Calu3 (cell line): Measurements from ENCODE around the gene GRIN2D. TPM values are rescaled to one million over a fixed set of nuclear protein-coding genes. Genes with fewer than 3 reads are reported as not detected.

ENCODE experiments used
- BruUV-seq: library from RNA; stranded (reverse); fragments of 400-500 nt; replicated peaks from 2 replicates; lab custom pipeline; 2021; lab: Mats Ljungman, UMichigan
- CTCF ChIA-PET: fragments of 300-600 bp; sonication (Branson Sonifier 250); formaldehyde crosslinking; loops from one replicate; lab custom pipeline; 2022; ENCODE audit warnings: antibody characterized with exemption; lab: Charles Lee
- DNase-seq: peaks from one replicate; pipeline ENCODE4 v3.0.0; 2022
- H3K27ac Mint-ChIP-seq: one replicate; pipeline ENCODE4 v1.8.0; 2022; ENCODE audit warnings: mixed read lengths; ENCODE audit not compliant: unreplicated experiment
- H3K27me3 Mint-ChIP-seq: one replicate; pipeline ENCODE4 v1.8.0; 2022; ENCODE audit warnings: mixed read lengths; ENCODE audit not compliant: unreplicated experiment
- H3K36me3 Mint-ChIP-seq: one replicate; pipeline ENCODE4 v1.8.0; 2022; ENCODE audit warnings: mild to moderate bottlenecking, moderate library complexity, mixed read lengths; ENCODE audit not compliant: insufficient read depth, unreplicated experiment
- H3K4me1 Mint-ChIP-seq: one replicate; pipeline ENCODE4 v1.8.0; 2022; ENCODE audit warnings: mild to moderate bottlenecking, low read depth, mixed read lengths; ENCODE audit not compliant: unreplicated experiment
- H3K4me3 Mint-ChIP-seq: one replicate; pipeline ENCODE4 v1.8.0; 2022; ENCODE audit warnings: mild to moderate bottlenecking, low read depth, moderate library complexity, mixed read lengths; ENCODE audit not compliant: unreplicated experiment
- H3K9me3 Mint-ChIP-seq: one replicate; pipeline ENCODE4 v1.8.0; 2022; ENCODE audit warnings: low read depth, mixed read lengths; ENCODE audit not compliant: unreplicated experiment
- CTCF ChIP-seq: fragments of 200-600 bp; IDR thresholded peaks from one replicate; pipeline ENCODE4 v1.8.0; 2022; ENCODE audit warnings: antibody characterized with exemption; ENCODE audit not compliant: unreplicated experiment
- intact Hi-C: fragments of 100-400 bp; cut with micrococcal nuclease; formaldehyde crosslinking; loops from one replicate; pipeline ENCODE4 v1.10.0; 2022; ENCODE audit not compliant: unreplicated experiment
- total RNA-seq: library from RNA; stranded (reverse); gene quantifications from 2 replicates; pipeline ENCODE4 v1.2.3, GENCODE V29; 2022

The GRIN2D gene
- total RNA-seq, 1 experiment from 2014 or later, result not detected

GRCh38 chr19:48428670-48429069 is 35.2 kb downstream of the GRIN2D start:
- Mint-ChIP-seq H3K27me3 (no peaks in the 10 kb centered on the region), H3K4me3 (no peak overlapping the region), H3K36me3 (no peaks in the 10 kb centered on the region), H3K4me1 (peaks cover 12% of the 10 kb centered on the region), H3K27ac (no peak overlapping the region), H3K9me3 (no peaks in the 10 kb centered on the region)
- TF ChIP-seq CTCF, result no peak
- no peak for DNase-seq
- intact Hi-C loops, result no loop called here
- CTCF ChIA-PET, result no interaction called here
- no TSS peak for BruUV-seq

GRCh38 chr19:48433337-48433736 is 39.9 kb downstream of the GRIN2D start:
- no peaks in the 10 kb centered on the region for H3K4me1 Mint-ChIP-seq
- no peaks in the 10 kb centered on the region for H3K36me3 Mint-ChIP-seq
- no peak for TF ChIP-seq CTCF
- H3K4me3 Mint-ChIP-seq, result no peak overlapping the region
- no peaks in the 10 kb centered on the region for H3K9me3 Mint-ChIP-seq
- intact Hi-C loops, result no loop called here
- peaks cover 32% of the 10 kb centered on the region for H3K27me3 Mint-ChIP-seq
- CTCF ChIA-PET, result interaction anchor here (0.7 kb wide), 1 partner anchor 40 kb away, joined by 4 read pairs; the partner anchor contains the start of gene GRIN2D
- H3K27ac Mint-ChIP-seq, result no peak overlapping the region
- no TSS peak for BruUV-seq
- no peak for DNase-seq

GRCh38 chr19:48436586-48436985 is 43.1 kb downstream of the GRIN2D start:
- no peaks in the 10 kb centered on the region for H3K9me3 Mint-ChIP-seq
- DNase-seq, result no peak
- H3K4me3 Mint-ChIP-seq, result no peak overlapping the region
- BruUV-seq, result no TSS peak
- H3K27me3 Mint-ChIP-seq, result peaks cover 39% of the 10 kb centered on the region
- H3K4me1 Mint-ChIP-seq, result no peaks in the 10 kb centered on the region
- intact Hi-C loops, result no loop called here
- H3K27ac Mint-ChIP-seq, result no peak overlapping the region
- H3K36me3 Mint-ChIP-seq, result no peaks in the 10 kb centered on the region
- CTCF ChIA-PET, result no interaction called here
- no peak for TF ChIP-seq CTCF

- Mint-ChIP-seq H3K36me3 (peaks cover 25% of the 10 kb centered on the region), H3K4me3 (peak overlapping the region; percentile 42)
- intact Hi-C loops, result no loop called here
Measured at GRCh38 chr19:48441360-48442050, 48.0 kb downstream of the GRIN2D start.

More at GRCh38 chr19:48441360-48442050, 48.0 kb downstream of the GRIN2D start:
- CTCF ChIA-PET, result interaction anchor here (1.1 kb wide), 1 partner anchor 50 kb away, joined by 3 read pairs; the partner anchor contains the start of gene KDELR1
- DNase-seq, result no peak
- Mint-ChIP-seq H3K27me3 (peaks cover 56% of the 10 kb centered on the region), H3K9me3 (no peaks in the 10 kb centered on the region), H3K27ac (no peak overlapping the region), H3K4me1 (peaks cover 16% of the 10 kb centered on the region)
- no peak for TF ChIP-seq CTCF
- BruUV-seq, result no TSS peak
